Measurements from ENCODE around the gene SLC16A3. TPM values are rescaled to one million over a fixed set of nuclear protein-coding genes. Genes with fewer than 3 reads are reported as not detected.

SLC16A3 gene
- total and polyA plus RNA-seq, 4 donors = 1.1 to 10.5 (median 8.8) TPM

GRCh38 chr17:82217530-82218204 lies 11.2 kb upstream of the SLC16A3 start:
- DNase-seq (ENCODE audit: low spot score) = no peak
- H3K9ac ChIP-seq (ENCODE audit: low read depth in 1 of 2, low read length in 2 of 2) = no peak overlapping the region
- no peak overlapping the region for H3K4me3 ChIP-seq (ENCODE audit: low read depth in 1 of 3, low read length in 3 of 3)
- no peaks in the 10 kb centered on the region for H3K9me3 ChIP-seq (ENCODE audit: control insufficient read depth in 4 of 4, low read length in 3 of 4)
- peak overlapping the region; percentile 60 to 82 for H3K27ac ChIP-seq (ENCODE audit: low read depth in 1 of 2, low read length in 2 of 2)
- no peaks in the 10 kb centered on the region for H3K27me3 ChIP-seq (ENCODE audit: control insufficient read depth in 4 of 4, insufficient read depth in 4 of 4, low read length in 3 of 4)
- H3K36me3 ChIP-seq (ENCODE audit: control insufficient read depth in 4 of 4, insufficient read depth in 3 of 4, low read depth in 1 of 4, low read length in 3 of 4) = no peaks in the 10 kb centered on the region
- TF ChIP-seq ZBTB33 (IDR thresholded peaks at IDR 0.05) = no peak
- TF ChIP-seq CTCF (IDR thresholded peaks at IDR 0.05; ENCODE audit: low read depth, low read length, missing input control) = no peak
- no peak for TF ChIP-seq EGR1 (IDR thresholded peaks at IDR 0.05; ENCODE audit: low read depth in 2 of 2)
- TF ChIP-seq SP1 (IDR thresholded peaks at IDR 0.05) = no peak
- no peak for TF ChIP-seq REST (IDR thresholded peaks at IDR 0.05)
- no peak for TF ChIP-seq HNF4G (IDR thresholded peaks at IDR 0.05)
- no peak for TF ChIP-seq YY1 (IDR thresholded peaks at IDR 0.05)
- no peak for TF ChIP-seq RAD21 (IDR thresholded peaks at IDR 0.05)
- TF ChIP-seq TAF1 (conservative IDR thresholded peaks at IDR 0.05) = no peak
- no peak for TF ChIP-seq FOXA2 (IDR thresholded peaks at IDR 0.05)
- no peak for TF ChIP-seq FOXA1 (IDR thresholded peaks at IDR 0.05)
- TF ChIP-seq HNF4A (conservative IDR thresholded peaks at IDR 0.05) = no peak
- no peak for TF ChIP-seq RXRA (IDR thresholded peaks at IDR 0.05)
- TF ChIP-seq JUND (IDR thresholded peaks at IDR 0.05) = no peak
- no peak for TF ChIP-seq NR2F2 (IDR thresholded peaks at IDR 0.05)
- no peak for TF ChIP-seq MAX (IDR thresholded peaks at IDR 0.05)
- TF ChIP-seq GABPA (IDR thresholded peaks at IDR 0.05 in 1 of 2, conservative IDR thresholded peaks at IDR 0.05 in 1 of 2) = no peak
- TF ChIP-seq ATF3 (IDR thresholded peaks at IDR 0.05) = no peak
- WGBS = 75% methylated on average over 21 of the region's 21 CpGs
- H3K4me1 ChIP-seq (ENCODE audit: control insufficient read depth in 4 of 4, insufficient read depth in 4 of 4, low read length in 3 of 4) = peaks cover 4 to 19% (median 11%) of the 10 kb centered on the region in 4 donors
